Activated naive CD4-positive, alpha-beta T cell treated with anti-CD3 and anti-CD28 coated beads for 36 hours (primary cell): Measurements from ENCODE around the gene PLSCR4. TPM values are rescaled to one million over a fixed set of nuclear protein-coding genes. Genes with fewer than 3 reads are reported as not detected.
"Not testable (repeated sequence)": the region's sequence is repeated elsewhere in the genome, so short reads cannot be mapped to it uniquely, and the experiment has no call there.

ENCODE experiments used
- CTCF ChIA-PET: fragments of 350-600 bp; sonication (Branson Sonifier 250); formaldehyde crosslinking; loops from one replicate; lab custom pipeline; 2021; ENCODE audit warnings: antibody characterized with exemption; lab: Charles Lee
- DNase-seq: peaks from one replicate; pipeline ENCODE4 v3.0.0-alpha.2; 2020
- H3K27ac Mint-ChIP-seq: one replicate; pipeline ENCODE4 v1.8.0; 2021; ENCODE audit warnings: mild to moderate bottlenecking, mixed read lengths
- H3K27me3 Mint-ChIP-seq: one replicate; pipeline ENCODE4 v1.8.0; 2021; ENCODE audit warnings: low read depth, mixed read lengths
- H3K36me3 Mint-ChIP-seq: one replicate; pipeline ENCODE4 v1.8.0; 2021; ENCODE audit warnings: low read depth, mixed read lengths
- H3K4me1 Mint-ChIP-seq: one replicate; pipeline ENCODE4 v1.8.0; 2021; ENCODE audit warnings: low read depth, mixed read lengths
- H3K4me3 Mint-ChIP-seq: one replicate; pipeline ENCODE4 v1.8.0; 2021; ENCODE audit warnings: mild to moderate bottlenecking, moderate library complexity, mixed read lengths
- H3K9me3 Mint-ChIP-seq: one replicate; pipeline ENCODE4 v1.8.0; 2021; ENCODE audit warnings: mixed read lengths
- intact Hi-C: fragments of 100-400 bp; cut with micrococcal nuclease; formaldehyde crosslinking; loops from one replicate; pipeline ENCODE4 v1.15.1; 2023
- total RNA-seq, 2 experiments: library from RNA; stranded (reverse); gene quantifications; one replicate each; pipeline ENCODE4 v1.2.3, GENCODE V29; 2021

PLSCR4 gene
- total RNA-seq, 2 experiments from 2014 or later, result not detected

DNA sequence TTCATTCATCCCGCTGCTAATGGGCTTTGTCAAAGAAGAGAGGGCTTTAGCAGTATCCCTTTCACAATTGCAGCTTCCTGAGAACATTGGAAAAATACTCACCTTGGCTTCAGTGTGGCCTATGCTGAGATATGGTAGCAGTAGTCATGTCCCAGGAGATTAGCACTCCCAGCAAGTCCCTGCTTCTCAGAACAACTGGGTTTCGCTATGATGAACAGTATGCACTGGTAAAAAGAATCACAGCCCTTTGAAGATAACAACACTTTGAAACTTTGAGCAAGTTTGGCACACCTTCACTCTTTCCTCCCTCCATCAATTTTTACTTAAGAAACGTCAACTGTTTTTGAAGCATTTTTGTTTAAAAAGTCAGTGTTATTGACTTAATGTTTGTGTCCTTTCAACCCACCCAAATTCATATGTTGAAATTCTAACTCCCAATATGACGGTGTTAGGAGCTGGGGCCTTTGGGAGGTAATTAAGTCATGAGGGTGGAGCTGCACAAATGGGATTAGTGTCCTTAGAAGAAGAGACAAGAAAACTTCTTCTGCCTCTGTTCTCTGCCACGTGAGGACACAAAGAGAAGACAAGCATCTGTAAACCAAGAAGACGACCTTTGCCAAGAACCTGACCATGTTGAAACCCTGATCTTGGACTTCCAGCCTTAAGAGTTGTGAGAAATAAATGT, 17.8 kb upstream of the PLSCR4 start:
- H3K4me1 Mint-ChIP-seq, result no peaks in the 10 kb centered on the region
- H3K27me3 Mint-ChIP-seq, result peaks cover 3% of the 10 kb centered on the region
- H3K4me3 Mint-ChIP-seq, result no peak overlapping the region
- no peak for DNase-seq
- no peaks in the 10 kb centered on the region for H3K36me3 Mint-ChIP-seq
- no peak overlapping the region for H3K27ac Mint-ChIP-seq
- H3K9me3 Mint-ChIP-seq, result no peaks in the 10 kb centered on the region
- CTCF ChIA-PET, result no interaction called here
- intact Hi-C loops, result no loop called here

DNA sequence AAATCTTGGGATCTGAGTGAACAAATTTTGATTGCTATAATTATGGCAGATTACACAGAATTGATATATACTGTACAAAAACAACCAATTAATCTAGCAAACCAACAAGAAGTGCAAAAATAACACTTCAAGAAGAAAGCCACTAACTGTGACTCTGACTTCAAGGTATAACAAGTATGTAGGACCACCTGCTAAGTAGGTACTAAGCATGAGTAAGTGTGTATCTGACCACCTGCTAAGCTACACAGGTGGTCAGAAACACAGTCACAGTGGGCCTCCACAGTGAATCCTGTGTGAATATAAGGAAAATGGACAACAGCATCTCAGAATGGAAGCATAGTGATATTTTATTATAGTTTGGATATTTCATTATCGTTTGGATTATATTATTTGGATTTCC, 14.8 kb upstream of the PLSCR4 start:
- H3K4me1 Mint-ChIP-seq, result no peaks in the 10 kb centered on the region
- H3K4me3 Mint-ChIP-seq, result no peak overlapping the region
- H3K9me3 Mint-ChIP-seq, result no peaks in the 10 kb centered on the region
- peaks cover 3% of the 10 kb centered on the region for H3K27me3 Mint-ChIP-seq
- intact Hi-C loops, result no loop called here
- H3K36me3 Mint-ChIP-seq, result no peaks in the 10 kb centered on the region
- no peak overlapping the region for H3K27ac Mint-ChIP-seq
- DNase-seq, result no peak
- CTCF ChIA-PET, result no interaction called here

DNA sequence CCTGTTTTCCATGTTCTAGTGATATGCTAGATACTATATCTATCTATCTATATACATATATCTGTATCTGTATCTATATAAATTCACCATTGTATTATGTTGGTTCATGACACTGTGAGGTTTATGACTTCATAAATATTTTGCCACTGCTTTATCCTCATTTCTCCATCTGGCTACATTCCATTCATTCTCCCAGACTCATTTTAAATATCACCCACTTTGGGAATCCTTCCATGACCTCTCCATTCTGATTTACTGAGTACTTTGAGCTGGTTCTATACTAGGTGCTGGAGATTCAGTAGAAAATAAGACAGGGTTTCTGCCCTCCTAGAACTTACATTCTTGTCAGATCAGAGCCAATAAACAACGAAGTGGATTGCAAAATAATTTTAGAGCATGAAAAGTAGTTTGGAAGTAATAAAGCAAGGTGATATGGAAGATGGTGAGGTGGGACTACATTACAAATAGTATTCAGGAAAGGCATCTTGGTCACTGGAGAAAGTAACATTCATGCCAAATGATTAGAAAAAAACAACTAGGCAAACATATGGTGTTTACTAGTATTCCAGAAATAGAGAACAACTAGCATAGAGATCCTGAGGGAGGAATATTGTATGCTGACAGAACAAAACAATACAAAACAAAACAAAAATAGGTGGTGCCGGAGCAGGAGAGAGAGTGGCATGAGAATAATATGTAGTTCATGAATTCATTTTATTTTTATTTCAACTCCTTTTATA, 11.6 kb upstream of the PLSCR4 start:
- Mint-ChIP-seq H3K9me3 (no peaks in the 10 kb centered on the region), H3K36me3 (no peaks in the 10 kb centered on the region), H3K4me3 (no peak overlapping the region), H3K27ac (no peak overlapping the region), H3K4me1 (no peaks in the 10 kb centered on the region), H3K27me3 (peaks cover 3% of the 10 kb centered on the region)
- DNase-seq, result no peak
- CTCF ChIA-PET, result no interaction called here
- intact Hi-C loops, result no loop called here

DNA sequence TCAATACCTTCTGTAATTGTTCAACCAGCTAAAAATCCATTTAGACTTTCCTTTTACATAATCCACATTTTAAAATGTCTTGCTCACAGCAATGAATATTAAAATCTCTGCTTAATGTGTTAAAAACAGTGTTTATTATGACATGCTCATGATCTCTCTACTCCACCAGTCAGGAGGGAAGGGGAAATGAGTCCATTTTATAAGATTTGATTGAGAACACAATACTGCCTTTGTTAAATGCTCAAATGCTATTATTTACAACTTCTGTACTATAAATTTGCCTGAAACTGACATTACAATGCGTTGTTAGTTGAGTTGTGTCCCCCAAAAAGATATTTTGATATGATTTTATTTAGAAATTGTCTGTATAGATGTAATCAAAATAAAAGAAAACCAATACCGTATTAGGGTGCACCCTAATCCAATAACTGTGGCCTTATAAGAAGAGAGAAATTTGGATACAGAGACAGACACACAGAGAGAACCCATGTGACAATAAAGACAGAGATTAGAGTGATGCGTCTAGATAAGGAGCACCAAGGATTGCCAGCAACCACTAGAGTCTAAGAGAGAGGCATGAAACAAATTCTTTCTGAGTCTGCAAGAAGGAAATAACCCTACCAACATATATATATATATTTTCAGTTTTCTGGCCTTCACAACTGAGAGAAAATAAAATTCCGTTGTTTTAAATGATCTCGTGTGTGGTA, 9.1 kb upstream of the PLSCR4 start:
- DNase-seq, result no peak
- Mint-ChIP-seq H3K27me3 (peaks cover 3% of the 10 kb centered on the region), H3K36me3 (no peaks in the 10 kb centered on the region), H3K9me3 (no peaks in the 10 kb centered on the region), H3K27ac (no peak overlapping the region), H3K4me3 (no peak overlapping the region), H3K4me1 (no peaks in the 10 kb centered on the region)
- CTCF ChIA-PET, result no interaction called here
- intact Hi-C loops, result no loop called here

DNA sequence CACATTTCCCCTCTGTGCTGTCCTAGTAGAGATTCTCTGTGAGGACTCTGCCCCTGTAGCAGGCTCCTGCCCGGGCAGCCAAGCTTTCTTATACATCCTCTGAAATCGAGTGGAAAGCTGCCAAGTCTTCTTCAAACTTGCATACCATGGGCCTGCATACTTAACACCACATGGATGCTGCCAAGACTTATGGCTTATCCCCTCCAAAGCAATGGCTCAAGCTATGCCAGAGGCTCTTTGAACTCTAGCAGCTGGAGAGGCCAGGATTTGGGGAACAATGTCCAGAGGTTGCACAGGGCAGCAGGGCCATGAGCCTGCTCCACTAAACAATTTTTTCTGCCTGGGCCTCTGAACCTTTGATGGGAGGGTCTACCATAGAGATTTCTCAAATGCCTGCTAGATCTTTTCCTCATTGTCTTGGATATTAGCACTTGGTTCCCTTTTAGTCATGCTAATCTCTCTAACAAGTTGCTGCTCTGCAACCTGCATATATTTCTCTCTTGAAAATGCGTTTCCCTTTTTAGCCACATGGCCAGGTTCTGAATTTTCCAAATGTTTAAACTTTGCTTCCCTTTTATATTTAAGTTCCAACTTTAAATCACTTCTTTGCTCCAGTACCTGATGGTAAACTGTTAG, 6.1 kb upstream of the PLSCR4 start:
- no peak for DNase-seq
- Mint-ChIP-seq H3K27ac (no peak overlapping the region), H3K9me3 (no peaks in the 10 kb centered on the region), H3K36me3 (peaks cover under 1% of the 10 kb centered on the region), H3K27me3 (peaks cover 22% of the 10 kb centered on the region), H3K4me1 (no peaks in the 10 kb centered on the region), H3K4me3 (no peak overlapping the region)
- CTCF ChIA-PET, result no interaction called here
- intact Hi-C loops, result no loop called here

DNA sequence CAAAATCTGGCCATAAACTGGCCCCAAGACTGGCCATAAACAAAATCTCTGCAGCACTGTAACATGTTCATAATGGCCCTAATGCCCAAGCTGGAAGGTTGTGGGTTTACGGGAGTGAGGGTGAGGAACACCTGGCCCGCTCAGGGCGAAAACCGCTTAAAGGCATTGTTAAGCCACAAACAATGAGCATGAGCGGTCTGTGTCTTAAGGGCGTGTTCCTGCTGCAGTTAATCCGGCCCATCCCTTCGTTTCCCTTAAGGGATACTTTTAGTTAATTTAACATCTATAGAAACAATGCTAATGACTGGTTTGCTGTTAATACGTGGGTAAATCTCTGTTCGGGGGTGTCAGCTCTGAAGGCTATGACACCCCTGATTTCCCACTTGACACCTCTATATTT, 1.5 kb upstream of the PLSCR4 start:
- CTCF ChIA-PET, H3K9me3 Mint-ChIP-seq, H3K4me3 Mint-ChIP-seq, DNase-seq, H3K36me3 Mint-ChIP-seq, H3K27ac Mint-ChIP-seq, intact Hi-C loops, H3K4me1 Mint-ChIP-seq: not testable (repeated sequence)
- H3K27me3 Mint-ChIP-seq, result peaks cover 35% of the 10 kb centered on the region

DNA sequence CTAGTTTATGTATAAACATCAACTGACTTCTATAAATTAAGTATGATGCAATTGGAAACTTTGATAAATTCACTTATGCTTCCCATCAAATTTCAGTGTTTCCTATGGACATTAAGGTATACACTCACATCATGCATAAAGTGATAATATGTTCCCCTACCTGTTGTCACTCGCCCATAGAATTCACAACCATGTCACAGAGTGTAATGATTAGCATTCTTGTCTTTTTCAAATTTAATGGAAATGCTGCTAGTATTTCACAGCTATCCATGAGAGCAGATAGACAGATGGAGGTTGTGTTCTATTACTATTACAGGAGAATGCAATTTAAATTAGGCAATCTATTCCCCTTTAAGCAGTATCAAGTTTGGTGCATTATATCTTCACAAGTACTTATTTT, 984 bp downstream of the PLSCR4 start:
- intact Hi-C loops, result no loop called here
- Mint-ChIP-seq H3K27ac (no peak overlapping the region), H3K4me3 (peak overlapping the region; percentile 60), H3K4me1 (peaks cover 4% of the 10 kb centered on the region), H3K9me3 (no peaks in the 10 kb centered on the region), H3K27me3 (peaks cover 35% of the 10 kb centered on the region), H3K36me3 (peaks cover 2% of the 10 kb centered on the region)
- DNase-seq, result no peak
- CTCF ChIA-PET, result no interaction called here

DNA sequence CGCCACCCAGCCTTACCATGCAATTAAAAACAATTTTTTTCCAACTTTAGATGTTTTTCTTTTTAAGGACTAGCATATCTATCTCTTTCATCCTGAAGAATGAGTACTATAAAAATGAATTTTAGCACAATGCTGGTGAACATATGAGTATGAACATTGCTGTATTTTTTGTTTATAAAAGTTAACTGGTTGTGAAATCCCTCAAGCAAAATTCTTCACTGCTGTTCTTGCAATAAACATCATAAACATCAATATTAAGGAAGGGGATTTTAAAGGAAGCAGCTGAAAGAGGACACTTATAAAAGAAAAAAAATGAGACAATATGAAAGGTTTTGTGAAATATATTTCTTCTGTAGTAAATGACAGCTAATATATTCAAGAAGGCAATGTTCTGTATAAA, 3.0 kb downstream of the PLSCR4 start:
- H3K4me1 Mint-ChIP-seq, result peaks cover 4% of the 10 kb centered on the region
- intact Hi-C loops, result no loop called here
- CTCF ChIA-PET, result interaction anchor here (0.6 to 0.7 kb wide), 2 partner anchors 347 to 405 kb away, joined by 3 to 4 read pairs; no protein-coding TSS in a partner anchor

DNA sequence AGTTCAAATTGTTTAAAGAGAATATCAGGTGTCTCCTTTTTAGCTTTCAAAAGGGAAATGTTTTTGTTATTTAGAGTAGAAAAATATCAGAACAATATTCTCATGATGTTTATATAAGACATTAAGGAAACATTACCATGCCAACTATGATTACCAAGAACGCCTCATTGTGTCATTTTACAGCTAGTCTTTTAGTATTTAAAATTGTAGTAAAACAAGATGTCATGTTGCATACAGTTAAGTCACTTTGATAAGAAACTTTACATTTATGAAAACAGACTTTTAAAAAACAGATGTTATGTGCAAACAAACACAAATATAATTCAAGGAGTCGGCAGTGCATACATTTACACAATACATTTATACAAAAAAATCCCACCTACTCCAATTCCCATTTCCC, 4.4 kb downstream of the PLSCR4 start:
- no peak for DNase-seq
- H3K27me3 Mint-ChIP-seq, result peaks cover 12% of the 10 kb centered on the region
- H3K27ac Mint-ChIP-seq, result no peak overlapping the region
- peaks cover 3% of the 10 kb centered on the region for H3K4me1 Mint-ChIP-seq
- no peak overlapping the region for H3K4me3 Mint-ChIP-seq
- no peaks in the 10 kb centered on the region for H3K9me3 Mint-ChIP-seq
- intact Hi-C loops, result no loop called here
- CTCF ChIA-PET, result no interaction called here
- no peaks in the 10 kb centered on the region for H3K36me3 Mint-ChIP-seq

More for the DNA sequence above, 3.0 kb downstream of the PLSCR4 start:
- DNase-seq, result no peak
- no peak overlapping the region for H3K4me3 Mint-ChIP-seq
- peaks cover 2% of the 10 kb centered on the region for H3K36me3 Mint-ChIP-seq
- no peaks in the 10 kb centered on the region for H3K9me3 Mint-ChIP-seq
- H3K27me3 Mint-ChIP-seq, result peaks cover 25% of the 10 kb centered on the region
- no peak overlapping the region for H3K27ac Mint-ChIP-seq

DNA sequence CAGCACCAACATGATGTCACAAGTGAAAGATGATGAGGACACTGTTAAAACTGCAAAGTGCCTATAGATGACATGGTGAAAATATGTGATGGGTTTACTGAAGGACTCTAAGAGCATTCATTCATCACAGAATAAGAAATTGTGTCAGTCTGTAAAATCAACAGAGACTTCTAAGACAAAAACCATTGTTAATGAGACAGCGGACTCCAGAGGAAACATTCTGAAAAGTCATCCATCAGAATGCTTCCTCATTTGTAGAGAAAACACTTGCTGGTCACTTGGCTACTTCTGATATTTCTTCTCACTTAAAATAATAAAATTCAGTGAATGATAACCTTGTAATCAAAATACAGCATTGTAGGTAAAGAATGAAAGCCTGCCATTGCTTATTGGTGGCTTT, 7.3 kb downstream of the PLSCR4 start:
- Mint-ChIP-seq H3K27ac (no peak overlapping the region), H3K4me1 (no peaks in the 10 kb centered on the region), H3K27me3 (no peaks in the 10 kb centered on the region), H3K36me3 (no peaks in the 10 kb centered on the region), H3K9me3 (no peaks in the 10 kb centered on the region), H3K4me3 (no peak overlapping the region)
- CTCF ChIA-PET, result no interaction called here
- no peak for DNase-seq
- intact Hi-C loops, result no loop called here

DNA sequence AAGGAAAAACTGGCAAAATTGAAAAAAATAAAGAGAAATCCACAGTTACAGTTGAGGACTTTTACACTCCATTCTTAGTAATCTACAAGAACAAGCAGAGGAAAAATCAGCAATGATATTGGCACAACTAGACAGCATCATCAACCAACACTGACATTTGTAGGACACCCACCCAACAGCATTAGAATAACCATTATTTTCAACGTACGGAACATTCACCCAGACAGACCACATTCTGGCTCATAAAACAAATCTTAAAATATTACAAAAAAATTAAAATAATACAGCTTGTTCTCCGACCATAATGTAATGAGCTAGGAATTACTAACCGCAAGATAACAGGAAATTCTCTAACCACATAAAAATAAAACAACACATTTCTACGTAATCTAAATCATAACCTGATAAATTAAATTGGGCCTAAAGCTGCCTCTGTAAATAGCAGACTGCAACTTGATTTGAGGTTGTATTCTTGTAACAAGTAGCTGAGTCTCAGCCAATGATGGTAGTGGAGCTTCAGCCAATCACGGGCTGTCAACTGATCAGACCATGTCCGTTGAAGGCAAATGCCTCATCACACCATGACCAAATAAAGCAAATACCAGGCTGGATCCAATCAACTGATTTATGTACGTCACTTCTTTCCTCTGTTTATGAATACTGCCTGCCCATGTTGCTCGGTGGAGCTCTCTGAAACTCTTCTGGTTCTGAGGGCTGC, 9.2 kb downstream of the PLSCR4 start:
- Mint-ChIP-seq H3K4me1 (no peaks in the 10 kb centered on the region), H3K27ac (no peak overlapping the region), H3K27me3 (no peaks in the 10 kb centered on the region)

DNA sequence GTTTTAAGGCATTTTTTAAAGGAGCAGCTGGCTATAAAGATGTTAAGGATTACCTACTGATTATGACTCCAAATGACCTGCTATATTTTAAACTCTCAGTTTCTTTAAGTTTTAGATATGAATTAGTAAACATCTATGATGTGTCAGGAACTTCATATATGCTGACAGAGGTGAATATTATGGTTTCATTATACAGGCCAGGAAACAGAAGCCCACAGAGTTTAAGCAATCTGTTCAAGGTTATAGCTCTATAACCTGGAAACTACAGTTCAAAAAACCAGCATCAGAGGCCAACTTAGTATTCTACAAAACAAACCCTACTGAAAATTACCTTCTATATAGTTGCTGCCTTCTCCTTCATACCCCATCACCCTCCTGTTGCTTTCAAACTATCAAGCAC, 17.4 kb downstream of the PLSCR4 start:
- peaks cover 3% of the 10 kb centered on the region for H3K27me3 Mint-ChIP-seq
- CTCF ChIA-PET, result interaction anchor here (1.1 kb wide), 1 partner anchor 354 kb away, joined by 3 read pairs; no protein-coding TSS in a partner anchor
- no peak for DNase-seq
- peaks cover 6% of the 10 kb centered on the region for H3K36me3 Mint-ChIP-seq
- H3K4me1 Mint-ChIP-seq, result no peaks in the 10 kb centered on the region
- no peak overlapping the region for H3K4me3 Mint-ChIP-seq
- intact Hi-C loops, result no loop called here
- peaks cover 16% of the 10 kb centered on the region for H3K9me3 Mint-ChIP-seq
- H3K27ac Mint-ChIP-seq, result no peak overlapping the region

More for the DNA sequence above, 9.2 kb downstream of the PLSCR4 start:
- H3K4me3 Mint-ChIP-seq, result no peak overlapping the region
- peaks cover 2% of the 10 kb centered on the region for H3K36me3 Mint-ChIP-seq
- no peak for DNase-seq
- H3K9me3 Mint-ChIP-seq, result peaks cover 5% of the 10 kb centered on the region
- CTCF ChIA-PET, result no interaction called here
- intact Hi-C loops, result no loop called here
